CD4-positive, alpha-beta T cell treated with Interleukin-17A for 1 hour (primary cell): ENCODE results near the gene ATP2B1.

Source experiments
- DNase-seq: peaks from one replicate; pipeline ENCODE4 v3.0.0-alpha.2; 2020

ATP2B1 gene

DNA sequence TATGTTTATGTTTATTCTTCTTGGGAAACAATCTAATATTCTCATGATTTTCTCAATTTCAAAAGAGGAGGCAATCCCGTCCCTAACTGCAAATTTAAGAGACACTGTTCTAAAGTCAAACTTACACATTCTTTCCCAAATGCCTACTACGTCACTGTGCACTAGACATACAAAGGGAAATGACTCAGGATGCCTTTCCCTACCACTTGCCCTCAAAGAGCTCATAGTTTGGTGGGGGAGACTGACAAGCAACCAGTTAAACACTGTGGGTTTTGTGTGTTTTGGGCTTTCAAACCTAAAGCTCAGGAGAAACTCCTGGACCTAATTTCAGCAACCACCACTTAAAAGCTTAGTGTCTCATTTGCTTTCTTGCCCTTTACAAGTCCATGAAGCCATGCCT is 58.4 kb downstream of the ATP2B1 start:
- no peak for DNase-seq

- no peak for DNase-seq
These were observed 58.8 kb downstream of the ATP2B1 start for GRCh38 chr12:89649820-89650219.

- DNase-seq: no peak
These were observed 59.5 kb downstream of the ATP2B1 start for GRCh38 chr12:89649139-89649538.

- DNase-seq: no peak
These were observed 60.3 kb downstream of the ATP2B1 start for GRCh38 chr12:89648211-89648930.

GRCh38 chr12:89645434-89645833 is 63.2 kb downstream of the ATP2B1 start:
- no peak for DNase-seq

- DNase-seq: no peak
These were observed 65.7 kb downstream of the ATP2B1 start for GRCh38 chr12:89642959-89643358.

GRCh38 chr12:89636776-89637160 is 71.9 kb downstream of the ATP2B1 start:
- no peak for DNase-seq

DNA sequence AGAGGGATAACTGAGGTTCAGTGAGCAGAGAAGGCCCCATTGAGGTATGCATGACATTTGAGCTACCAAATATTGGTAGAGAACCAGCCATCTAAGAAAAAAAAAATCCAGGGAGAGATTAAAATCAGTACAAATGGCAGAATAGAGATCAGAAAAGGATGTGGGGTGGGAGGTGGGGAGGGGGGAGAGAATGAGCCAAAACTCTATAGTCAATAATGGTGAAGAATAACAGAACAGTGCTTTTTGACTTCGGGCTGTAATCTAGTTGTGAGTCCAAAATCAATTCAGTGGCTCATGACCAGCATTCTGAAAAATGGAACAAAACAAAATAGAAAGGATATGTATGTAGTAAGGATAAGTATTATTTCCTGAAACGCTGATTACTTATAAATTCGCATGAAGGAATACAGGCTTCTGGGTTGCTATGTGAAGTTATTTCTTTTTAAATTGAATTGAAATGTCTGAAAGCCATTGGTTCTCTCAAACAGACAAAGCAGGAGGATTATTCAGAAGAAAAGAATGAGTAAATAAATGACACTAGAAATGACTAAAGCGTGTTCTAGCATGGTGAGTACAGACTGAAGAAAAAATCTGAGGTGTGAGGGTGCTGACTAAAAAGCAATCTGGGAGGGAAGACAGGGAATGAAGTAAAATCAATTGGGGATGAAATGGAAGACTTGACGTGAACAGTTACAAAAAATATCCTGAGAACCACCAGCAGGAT is 72.4 kb downstream of the ATP2B1 start:
- no peak for DNase-seq

- DNase-seq: no peak
These were observed 74.1 kb downstream of the ATP2B1 start for GRCh38 chr12:89634508-89634907.

DNA sequence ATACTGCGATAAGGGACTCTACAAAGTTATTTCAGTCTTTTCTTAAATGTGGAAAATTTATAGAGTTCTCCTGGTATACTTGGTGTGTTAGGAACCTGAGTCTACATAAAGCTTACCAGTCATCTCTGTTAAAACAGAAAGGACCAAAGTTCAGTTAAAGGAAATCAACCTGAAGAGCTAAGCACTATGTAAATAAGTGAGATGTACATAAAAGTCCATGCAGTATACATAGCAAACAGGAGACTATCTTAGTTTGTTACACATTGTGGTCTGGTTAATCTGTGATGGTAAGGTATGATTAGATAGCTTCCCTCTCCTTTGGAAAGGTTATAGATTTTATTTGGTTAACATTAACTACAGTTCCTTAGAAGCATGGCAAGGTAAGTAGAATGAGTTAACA is 75.9 kb downstream of the ATP2B1 start:
- DNase-seq: no peak

GRCh38 chr12:89622115-89622514 is 86.5 kb downstream of the ATP2B1 start:
- no peak for DNase-seq

- DNase-seq: no peak
These were observed 87.1 kb downstream of the ATP2B1 start for GRCh38 chr12:89621521-89621920.

GRCh38 chr12:89619764-89620163 is 88.9 kb downstream of the ATP2B1 start:
- DNase-seq: no peak

DNA sequence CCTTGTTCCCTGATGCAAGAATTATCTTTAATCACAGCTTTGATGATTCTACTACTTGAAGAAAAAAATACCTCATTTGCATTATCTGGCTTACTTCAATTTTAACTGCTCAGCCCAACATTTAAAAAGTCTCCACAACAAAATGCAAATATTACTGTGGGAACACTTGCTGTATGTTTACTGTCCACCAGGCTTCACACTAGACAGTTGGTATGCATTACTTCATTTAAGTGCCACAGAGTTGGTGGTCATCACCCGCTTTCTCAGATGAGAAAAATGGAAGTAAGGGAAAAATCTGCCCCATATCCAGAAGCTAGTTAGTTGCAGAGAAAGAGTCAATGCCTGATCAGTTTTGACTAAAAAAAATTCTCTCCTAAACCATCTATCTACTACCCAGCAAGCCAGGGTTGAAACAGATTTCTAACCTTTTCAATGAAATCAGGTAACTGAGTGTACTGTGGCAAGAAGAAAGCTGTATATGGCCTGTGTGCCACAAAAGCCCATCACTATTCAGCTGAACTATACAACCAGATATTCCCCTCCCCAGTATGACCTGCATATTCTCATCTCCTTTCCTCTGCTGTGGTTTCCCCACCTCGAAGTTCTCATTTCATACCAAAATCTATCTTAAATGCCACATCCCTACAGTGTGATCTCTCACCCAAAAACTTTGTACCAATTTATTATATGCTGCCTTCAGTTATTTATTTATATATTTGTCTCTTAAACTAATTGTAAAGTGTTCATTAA is 90.3 kb downstream of the ATP2B1 start:
- peak; percentile 8 for DNase-seq

- no peak for DNase-seq
These were observed 98.3 kb downstream of the ATP2B1 start for GRCh38 chr12:89610366-89610765.

- DNase-seq: no peak
These were observed 105.0 kb downstream of the ATP2B1 start for GRCh38 chr12:89603678-89604077.

- DNase-seq: no peak
These were observed 110.9 kb downstream of the ATP2B1 start for GRCh38 chr12:89597770-89598169.

DNA sequence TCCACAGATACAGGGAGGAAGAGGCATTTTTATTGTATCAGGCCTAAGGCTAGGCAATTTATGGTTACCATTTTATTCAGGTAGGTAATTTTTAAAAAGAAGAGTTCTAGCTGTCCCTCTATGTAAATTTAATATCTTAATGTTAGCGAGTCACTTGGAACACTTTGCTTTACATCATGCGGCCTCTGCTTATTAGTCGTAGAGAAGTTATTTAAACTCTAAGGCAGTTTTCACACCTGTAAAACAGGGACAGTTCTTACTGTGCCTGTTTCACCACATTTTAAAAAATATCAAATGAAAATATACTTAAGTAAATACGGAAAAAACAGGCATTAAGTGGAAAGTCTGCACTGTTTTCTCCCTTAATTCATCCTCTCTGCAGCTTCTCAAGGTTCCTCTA is 111.4 kb downstream of the ATP2B1 start:
- no peak for DNase-seq

- DNase-seq: no peak
These were observed 114.8 kb downstream of the ATP2B1 start for GRCh38 chr12:89593873-89594272.

- no peak for DNase-seq
These were observed 115.4 kb downstream of the ATP2B1 start for GRCh38 chr12:89593233-89593632.

DNA sequence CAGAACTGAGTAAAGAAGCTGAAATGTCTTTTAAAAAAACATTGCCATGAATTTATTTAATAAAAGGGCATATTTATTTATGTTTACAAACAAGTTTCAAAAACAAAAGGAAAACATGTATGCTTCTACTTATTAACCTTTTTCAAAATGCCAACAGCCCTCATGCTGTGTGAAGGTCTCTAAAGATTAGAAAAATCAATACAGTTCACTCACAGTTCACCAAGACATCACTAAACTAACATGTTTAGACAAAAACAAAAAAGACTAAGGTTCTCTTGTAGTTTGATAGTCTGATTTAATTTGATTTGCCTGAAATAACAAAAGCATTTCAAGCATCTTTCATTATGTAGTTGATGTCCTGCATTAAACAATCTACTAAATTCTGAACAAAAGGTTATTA is 118.9 kb downstream of the ATP2B1 start:
- no peak for DNase-seq

- DNase-seq: no peak
These were observed 130.1 kb downstream of the ATP2B1 start for GRCh38 chr12:89578499-89578898.

- no peak for DNase-seq
These were observed 131.9 kb downstream of the ATP2B1 start for GRCh38 chr12:89576572-89577220.
